Renal pelvis (tissue), 4 donors: ENCODE data around the gene TAT. TPM values are rescaled to one million over a fixed set of nuclear protein-coding genes. Genes with fewer than 3 reads are reported as not detected.
"Not testable (repeated sequence)": the region's sequence is repeated elsewhere in the genome, so short reads cannot be mapped to it uniquely, and the experiment has no call there.

Experiments used
- DNase-seq: peaks from one replicate; pipeline ENCODE4 v3.0.0-alpha.2; 2013
- polyA plus RNA-seq, 3 donors: library from polyadenylated mRNA; unstranded; fragments of 120-200 nt; gene quantifications; one replicate each; pipeline ENCODE4 v1.2.1, GENCODE V29; 2013; ENCODE audit not compliant: insufficient read length in 3 of 3

Gene TAT
- polyA plus RNA-seq, 3 donors = 0.03 to 0.16 (median 0.14) TPM

DNA sequence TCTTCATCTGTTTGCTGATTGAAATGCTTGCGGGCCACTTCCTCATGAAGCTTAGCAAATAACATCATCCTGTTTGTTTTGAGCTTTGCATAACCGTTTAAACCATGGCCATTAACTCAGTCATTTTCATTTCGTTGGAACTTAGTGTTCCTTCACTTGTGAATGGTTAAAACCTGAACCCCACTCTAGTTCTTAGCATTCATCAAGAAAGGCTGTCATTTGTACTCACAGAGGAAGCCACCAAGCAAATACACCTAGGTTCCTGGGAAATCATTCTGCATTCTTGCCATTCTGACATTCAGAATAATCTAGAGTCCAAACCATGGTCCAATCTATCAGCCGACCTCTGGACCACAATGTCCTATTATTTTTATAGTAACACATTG lies 8.4 kb upstream of the TAT start:
- no peak for DNase-seq

DNA sequence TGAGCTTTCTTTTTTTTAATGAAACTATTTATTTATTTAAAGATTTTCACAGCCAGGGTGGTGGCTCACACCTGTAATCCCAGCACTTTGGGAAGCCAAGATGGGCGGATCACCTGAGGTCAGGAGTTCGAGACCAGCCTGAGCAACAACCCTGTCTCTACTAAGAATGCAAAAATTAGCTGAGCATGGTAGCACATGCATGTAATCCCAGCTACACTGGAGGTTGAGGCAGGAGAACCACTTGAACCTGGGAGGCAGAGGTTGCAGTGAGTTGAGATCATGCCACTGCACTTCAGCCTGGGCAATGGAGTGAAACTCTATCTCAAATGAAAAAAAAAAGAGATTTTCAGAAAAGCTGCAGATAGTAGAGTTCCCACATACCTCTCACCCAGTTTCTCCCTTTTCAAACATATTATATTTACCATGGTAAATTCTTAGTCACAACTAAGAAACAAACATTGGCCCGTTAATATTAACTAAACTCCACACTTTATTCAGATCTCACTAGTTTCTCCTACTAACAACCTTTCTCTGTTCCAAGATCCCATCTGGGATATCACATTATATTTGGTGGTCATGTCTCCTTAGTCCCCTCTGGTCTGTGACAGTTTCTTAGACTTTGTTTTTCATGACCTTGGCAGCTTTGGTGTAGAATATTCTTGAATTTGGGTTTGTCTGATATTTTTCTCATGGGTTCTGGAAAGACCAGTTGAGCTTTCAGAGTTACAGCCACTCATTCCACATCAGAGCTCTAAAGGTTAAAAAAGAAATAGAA lies 7.8 kb upstream of the TAT start:
- DNase-seq = no peak

DNA sequence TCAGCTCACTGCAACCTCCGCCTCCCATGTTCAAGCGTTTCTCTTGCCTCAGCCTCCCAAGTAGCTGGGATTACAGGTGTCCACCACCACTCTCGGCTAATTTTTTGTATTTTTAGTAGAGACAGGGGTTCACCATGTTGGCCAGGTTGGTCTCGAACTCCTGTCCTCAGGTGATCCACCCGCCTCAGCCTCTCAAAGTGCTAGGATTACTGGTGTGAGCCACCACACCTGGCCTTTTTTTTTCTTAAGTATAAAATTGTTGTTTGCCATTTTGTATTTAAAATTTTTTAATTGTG lies 5.6 kb upstream of the TAT start:
- not testable (repeated sequence) for DNase-seq

DNA sequence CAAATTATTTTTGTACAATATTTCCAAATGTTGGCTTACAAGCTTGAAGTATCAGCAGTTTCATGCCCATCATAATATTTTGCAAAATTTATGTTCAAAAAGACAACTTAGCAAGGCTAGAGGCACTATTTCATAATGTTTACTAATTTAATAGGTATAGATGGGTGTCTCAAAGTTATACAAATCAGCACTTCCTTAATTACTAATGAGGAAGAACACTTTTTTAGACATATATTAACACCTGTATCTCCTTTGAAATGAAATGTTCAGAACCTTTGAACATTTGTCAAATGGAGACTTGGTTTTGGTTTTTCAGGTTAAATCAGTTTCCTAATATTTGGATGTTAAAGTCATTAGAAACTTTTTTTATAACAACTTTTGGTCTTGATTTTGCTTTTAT lies 2.2 kb downstream of the TAT start:
- DNase-seq = no peak

DNA sequence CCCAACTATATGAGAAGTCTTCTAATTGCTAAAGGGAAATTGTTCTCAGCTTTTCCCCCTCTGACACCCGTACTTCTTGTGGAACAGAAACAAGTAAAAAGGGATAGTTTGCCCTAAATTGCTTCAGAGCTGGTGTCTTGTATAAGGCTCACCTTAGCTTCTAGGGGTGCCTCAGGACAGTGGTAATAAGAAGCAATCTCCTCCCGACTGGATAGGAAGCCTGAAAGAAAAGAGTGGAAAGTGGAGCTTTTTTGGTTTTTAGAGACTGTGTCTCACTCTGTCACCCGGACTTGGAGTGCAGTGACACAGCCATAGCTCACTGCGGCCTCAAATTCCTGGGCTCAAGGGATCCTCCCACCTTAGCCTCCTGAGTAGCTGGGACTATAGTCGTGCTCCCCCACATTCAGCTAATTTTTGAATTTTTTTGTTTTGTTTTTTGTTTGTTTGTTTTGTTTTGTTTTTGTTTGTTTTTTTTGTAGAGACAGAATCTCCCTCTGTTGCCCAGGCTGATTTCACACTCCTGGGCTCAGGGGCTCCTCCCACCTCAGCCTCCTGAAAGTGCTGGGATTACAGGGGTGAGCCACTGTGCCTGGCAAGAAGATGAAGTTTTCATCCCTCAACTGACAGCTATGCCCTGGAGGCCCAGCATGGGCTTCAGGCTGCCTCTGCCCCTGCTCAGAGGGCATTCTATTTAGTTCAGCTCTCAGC lies 3.4 kb downstream of the TAT start:
- no peak for DNase-seq

DNA sequence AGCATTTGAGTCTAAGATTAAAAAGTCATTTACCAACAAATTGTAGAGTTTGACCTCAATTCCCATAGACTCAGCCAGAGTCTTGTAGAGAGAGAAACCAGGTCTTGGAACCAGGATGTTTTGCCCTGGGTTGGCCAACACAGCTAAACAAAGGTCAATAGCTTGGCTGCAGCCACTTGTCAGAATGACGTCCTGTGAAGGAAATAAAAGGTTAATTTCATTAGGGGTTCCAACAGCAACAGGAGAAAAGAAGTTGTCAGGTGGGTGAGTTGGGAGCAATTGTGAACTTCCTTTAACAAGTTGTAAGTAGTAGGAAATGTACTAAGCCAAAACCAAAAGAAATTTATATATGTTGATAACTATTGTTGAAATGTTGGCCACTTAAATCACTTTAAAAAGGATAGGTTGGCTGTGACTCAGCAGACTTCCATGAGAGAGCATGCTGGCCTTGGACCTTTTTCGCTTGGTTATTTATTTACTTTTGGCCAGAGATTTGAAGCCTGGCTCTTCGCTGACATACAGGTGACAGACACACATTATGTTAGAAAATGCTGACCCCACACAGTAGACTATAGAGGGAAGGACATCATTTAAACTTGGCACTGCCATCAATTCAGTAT lies 4.3 kb downstream of the TAT start:
- DNase-seq = no peak

DNA sequence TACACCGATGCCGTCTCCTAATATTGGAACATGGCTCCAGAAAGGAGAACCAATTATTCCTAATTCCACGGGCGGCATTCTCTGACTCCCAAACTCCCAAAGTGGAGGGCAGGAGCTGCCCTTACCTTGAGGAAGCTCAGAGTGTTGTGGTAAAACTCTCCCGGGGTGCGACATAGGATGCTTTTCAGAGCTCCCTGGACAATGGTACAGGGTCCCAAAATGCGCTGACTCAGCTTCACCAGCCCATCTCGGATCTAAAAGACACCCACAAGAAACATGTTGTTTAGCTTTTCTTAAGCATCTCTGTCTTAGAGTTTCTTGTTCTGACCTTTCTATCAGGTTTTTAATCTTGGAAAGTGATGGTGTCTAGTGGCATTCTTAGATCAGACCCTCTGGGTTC lies 6.7 kb downstream of the TAT start:
- no peak for DNase-seq

DNA sequence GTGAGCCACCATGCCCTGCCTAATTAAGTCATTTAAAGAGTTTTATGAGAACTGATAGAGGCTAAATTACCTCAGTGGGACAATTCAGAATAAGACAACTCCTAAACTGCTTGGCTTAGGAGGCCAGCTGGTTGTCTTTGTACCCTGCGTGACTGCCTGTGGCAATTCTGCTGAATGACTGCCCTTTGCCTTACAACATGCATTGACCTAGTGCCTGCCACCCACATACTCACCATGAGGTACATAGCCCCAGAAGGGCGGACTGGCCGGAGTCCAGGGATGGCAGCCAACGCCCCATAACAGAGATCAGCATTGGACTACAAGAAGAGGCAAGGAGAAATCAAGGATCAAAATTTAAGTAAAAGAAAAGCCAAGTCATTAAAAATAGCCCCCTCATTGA lies 7.3 kb downstream of the TAT start:
- no peak for DNase-seq

DNA sequence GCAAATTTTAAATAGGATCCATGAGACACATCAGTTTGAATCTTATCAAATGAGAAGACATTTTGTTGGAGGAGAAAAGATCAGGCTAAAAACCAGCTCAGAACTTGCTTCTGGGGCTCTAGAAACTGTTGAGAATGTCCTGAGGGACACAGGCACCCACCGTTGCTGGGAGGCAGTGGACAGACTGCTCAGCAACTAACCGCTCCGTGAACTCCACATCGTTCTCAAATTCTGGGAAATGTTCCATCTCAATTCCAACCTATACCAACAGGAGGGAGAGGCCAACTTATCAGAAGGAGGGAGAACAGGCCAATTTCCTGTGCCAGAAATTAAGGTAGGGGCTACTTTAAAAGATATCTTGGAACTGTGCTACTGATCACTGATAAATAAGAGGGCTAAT lies 8.3 kb downstream of the TAT start:
- no peak for DNase-seq

DNA sequence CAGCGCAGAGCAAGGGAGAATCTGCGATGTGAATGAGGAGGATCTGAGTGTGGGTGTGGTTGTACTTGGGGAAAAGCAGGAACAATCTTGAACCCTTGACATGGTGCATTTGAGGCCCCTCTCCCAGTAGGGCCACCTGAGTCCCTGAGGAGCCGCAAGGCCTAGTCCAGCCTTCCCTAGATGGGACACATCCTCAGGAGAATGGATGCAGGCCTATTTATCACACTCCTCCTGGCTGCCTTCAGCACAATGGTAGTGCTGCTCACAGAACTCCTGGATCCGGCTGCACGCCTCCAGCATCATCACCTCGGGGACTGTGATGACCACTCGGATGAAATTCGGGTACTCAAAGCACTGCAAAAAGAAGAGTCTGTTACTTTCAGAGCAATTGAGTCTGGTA lies 9.0 kb downstream of the TAT start:
- no peak for DNase-seq

DNA sequence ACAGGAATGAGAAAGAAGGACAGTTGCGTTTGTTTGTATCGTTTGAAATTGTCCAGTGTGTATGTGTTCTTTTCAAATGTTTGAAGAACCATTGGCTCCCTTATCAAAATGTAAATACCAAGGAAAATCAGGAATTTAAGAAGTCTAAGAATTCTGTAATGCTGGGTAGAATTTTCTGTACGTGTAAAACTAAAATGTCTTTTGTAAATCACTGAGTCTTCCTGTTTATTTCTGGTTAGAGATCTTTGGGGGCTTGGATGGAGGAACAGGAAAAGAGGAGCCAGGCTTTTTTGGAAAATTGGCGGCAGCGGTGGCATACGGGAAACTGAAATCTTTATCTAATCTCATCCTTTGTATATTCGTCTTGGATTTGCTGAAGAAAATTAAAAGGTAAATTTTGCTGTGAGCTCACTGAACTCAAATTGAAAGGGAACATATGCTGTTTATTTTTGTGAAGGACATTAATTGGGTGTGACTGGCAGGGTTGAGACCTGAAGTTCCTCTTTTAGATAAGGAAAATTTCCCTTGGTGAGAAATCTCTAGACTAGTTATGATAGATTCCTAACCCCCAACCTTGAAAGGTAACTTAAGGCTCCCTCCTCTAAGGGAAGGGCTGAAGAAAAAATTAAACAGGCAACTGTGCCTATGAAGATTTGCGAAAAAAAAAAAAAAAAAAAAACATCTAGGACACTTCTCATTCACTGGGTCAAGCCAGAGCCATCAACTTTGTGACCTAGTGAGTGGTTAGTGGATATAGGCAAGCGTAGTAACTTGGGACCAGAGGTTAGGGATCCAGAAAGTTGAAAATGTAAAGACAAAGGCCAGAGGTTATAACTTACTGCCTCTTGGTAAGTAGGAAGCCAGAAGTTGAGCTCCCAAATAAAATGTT lies 10.8 kb downstream of the TAT start:
- no peak for DNase-seq

DNA sequence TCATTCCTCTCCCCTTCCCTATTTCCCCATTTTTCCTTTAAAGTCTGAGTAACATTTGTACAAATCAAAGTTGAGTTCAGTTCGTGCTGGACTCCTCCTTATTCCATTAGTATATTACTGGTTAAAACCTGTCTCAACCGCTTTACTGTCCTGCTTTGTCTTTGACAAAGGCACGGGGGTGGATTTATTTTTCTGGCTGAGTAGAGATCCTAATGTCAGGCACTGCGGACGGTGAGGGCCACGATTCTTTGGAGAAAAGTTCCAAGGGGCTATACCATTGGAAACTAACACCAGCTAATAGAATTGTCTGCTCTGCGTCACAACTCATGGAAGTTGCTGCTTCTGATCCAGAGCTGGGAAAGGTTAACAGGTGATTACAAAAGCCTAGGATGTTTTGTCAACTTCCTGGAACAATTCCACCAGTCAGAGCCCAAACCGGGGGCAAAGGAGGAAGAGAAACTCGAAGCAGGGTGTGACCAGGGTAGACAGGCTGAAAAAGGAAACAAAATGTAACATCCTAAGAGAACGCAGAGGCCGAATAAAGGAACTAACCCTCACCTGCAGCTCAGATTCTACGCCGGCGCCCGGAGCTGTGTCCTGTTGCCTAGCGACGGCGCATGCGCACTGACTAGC lies 12.4 kb downstream of the TAT start:
- DNase-seq = no peak

DNA sequence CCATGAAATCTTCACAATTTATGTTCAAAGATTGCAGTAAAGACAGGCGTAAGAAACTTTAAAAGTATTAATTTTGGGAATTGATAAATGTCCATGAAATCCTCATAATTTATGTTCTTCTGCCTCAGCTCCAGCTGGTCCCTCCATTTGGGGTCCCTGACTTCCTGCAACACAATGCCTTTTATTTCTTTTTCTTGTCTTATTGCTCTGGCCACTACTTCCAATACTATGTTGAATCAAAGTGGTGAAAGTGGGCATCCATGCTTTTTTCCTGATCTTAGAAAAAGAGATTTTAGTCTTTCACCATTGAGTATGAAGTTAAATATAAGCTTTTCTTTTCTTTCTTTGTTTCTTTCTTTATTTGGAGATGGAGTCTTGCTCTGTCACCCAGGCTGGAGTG lies 14.3 kb downstream of the TAT start:
- DNase-seq = no peak

DNA sequence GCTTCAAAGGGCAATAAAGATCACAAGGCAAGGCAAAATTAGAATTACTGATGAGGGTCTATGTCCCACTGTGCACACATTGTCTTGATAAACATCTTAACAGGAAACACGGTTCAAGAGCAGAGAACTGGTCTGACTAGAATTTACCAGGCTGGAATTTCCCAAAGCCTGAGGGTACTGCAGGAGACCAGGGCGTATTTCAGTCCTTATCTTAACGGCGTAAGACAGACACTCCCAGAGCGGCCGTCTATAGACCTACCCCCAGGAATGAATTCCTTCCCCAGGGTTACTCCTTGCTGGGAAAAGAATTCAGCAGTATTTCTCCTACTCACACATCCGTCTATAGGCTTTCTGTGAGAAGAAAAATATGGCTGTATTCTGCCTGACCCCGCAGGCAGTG lies 15.0 kb downstream of the TAT start:
- not testable (repeated sequence) for DNase-seq

DNA sequence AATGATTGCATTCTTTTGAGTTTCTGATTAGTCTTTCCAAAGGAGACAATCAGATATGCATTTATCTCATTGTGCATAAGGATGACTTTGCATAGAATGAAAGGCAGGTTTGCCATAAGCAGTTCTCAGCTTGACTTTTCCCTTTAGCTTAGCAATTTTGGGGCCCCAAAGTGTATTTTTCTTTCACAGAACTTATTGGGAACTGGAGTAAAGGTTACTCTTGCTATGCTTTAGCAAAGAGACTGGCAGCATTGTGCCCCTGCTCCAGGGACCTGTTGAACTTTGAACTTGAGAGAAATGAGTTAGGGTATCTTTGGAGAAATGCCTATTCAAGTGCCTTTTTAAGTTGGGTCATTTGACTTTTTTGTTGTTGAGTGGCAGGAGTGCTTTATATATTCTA lies 17.0 kb downstream of the TAT start:
- no peak for DNase-seq

DNA sequence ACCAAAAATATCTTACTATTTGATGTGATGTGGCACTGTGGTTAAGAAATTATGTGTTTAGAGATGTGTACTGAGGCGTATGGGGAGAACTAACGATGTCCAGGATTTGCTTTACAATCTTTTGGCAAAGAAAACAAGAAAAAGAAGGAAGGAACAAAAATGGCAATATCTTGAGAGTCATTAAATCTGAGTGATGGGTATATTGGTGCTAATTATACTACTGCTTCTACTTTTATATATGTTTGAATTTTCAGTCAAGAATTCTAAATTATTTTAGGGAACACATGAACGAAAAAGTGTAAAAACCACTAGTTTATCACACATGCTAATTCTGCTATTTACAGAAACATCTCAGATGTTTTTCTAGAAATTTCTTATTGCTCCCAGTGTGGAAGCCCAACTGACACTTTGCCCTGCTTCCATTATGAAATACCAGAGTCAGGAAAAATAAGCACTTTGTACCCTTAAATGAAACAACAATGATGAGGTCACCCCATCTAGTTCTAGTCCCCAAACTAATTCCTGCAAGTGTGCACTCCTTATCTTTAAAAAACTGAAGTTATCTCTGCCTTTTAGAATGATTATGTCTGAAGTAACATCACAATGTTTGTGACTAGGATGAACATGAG lies 18.8 kb downstream of the TAT start:
- no peak for DNase-seq

DNA sequence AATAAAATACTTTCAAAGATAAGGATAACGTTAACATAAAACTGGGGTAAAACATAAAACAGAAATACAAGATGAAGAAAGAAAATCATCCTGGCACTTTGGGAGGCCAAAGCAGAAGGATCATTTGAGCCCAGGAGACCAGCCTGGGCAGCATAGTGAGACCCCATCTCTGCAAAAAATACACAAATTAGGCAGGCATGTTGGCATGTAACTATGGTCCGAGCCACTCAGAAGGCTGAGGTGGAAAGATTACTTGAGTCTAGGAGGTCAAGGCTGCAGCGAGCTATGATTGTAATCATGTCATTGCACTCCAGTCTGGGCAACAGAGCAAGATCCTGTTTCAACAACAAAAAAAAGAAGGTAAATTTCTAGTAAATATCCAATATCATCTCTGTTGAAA lies 19.6 kb downstream of the TAT start:
- DNase-seq = no peak

DNA sequence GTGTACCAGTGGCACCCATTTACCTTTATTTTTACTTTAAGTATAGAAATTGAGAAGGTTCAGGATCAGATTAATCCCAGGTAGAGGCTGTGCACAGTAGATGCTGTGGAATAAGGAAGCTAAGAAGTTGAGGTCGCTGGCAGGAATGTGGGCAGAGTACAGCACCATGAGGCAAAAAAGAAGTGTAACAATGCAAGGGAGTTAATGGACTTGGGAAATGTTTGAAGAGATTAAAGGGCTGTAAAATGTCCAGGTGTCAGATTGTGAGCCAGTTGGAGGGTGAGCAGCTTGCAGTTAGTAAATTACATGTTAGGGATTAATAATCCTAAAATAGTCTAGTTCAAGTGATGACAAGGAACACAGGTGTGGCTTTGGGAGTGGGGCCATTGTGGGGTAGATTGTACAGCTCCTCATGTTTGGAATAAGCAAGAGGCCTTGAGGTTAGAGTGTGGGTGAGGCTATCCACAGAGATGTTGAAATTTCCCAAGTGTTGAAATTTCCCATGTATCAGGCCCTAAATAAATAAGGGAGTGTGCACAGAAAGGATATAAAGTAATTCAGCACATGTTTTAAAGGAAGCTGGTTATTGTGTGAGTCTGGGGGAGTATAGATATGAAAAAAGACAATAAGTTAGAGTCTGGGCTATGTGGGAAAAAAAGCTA lies 21.5 kb downstream of the TAT start:
- DNase-seq = no peak

DNA sequence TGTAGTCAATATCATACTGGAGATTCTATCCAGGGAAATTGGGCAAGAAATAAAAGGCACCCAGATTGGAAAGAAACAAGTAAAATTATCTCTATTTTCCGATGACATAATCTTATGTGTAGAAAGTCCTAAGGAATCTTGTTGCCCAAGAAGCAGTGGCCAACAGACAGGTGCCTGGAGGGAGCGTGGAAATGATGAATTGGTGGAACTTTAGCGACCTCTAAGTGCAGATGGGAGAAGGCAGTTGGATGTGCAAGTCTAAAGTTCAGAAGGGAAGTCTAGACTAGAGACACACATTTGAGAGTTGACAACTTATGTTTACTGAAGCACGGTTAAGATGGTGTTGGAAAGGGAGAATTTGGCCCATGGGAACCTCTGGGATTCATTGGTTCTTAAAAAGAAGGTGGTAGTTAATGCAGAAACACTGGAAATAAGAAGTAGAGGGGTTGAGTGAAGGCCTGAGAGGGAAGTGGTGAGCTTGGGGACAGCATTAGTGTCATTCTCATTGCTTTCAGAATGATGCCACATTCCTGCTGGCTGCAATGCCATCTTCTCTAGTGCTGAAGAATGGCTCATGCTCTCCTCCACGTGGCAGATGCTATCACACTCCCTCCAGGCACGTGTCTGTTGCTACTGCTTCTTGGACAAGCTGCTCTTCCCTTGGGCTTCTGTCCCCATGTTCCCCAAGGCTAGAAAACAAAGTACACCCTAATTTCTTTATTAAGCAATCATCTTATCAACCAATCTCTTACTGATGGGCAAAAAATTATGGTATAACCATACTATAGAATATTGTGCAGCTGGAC lies 24.0 kb downstream of the TAT start:
- DNase-seq = no peak

DNA sequence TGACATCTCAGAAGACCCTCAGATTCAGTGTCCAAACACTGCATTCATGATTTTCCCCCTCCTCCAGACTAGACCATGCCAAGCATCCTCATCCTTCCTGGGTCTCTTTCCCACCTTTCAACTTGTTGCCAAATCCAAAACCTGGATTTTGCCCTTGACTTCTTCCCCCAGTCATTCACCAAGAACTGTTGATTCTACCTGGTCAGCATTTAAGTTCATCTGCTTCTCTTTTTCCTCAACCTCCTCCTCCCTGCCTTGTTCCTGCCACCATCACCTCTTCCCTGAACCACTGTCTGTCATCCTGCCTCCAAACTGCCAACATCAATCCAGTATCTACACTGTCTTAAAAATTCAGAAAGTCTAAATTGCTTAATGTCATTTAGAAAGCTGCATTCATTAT lies 29.7 kb downstream of the TAT start:
- no peak for DNase-seq
